ENCODE data around the gene EXTL2.
"Not testable (repeated sequence)": the region's sequence is repeated elsewhere in the genome, so short reads cannot be mapped to it uniquely, and the experiment has no call there.

Gene EXTL2

GRCh38 chr1:100851726-100852125 lies 42.9 kb downstream of the EXTL2 start:
- Mint-ChIP-seq H3K27ac (no peak overlapping the region), H3K9me3 (no peaks in the 10 kb centered on the region), H3K27me3 (peaks cover 20% of the 10 kb centered on the region), H3K4me3 (no peak overlapping the region), H3K4me1 (no peaks in the 10 kb centered on the region)
- no peak for ATAC-seq
- DNase-seq: no peak

- peaks cover 31% of the 10 kb centered on the region for H3K27me3 Mint-ChIP-seq
- H3K4me3 Mint-ChIP-seq: no peak overlapping the region
- no peaks in the 10 kb centered on the region for H3K4me1 Mint-ChIP-seq
- peaks cover 0 to 4% of the 10 kb centered on the region in 2 donors for H3K9me3 Mint-ChIP-seq
- no peak overlapping the region for H3K27ac Mint-ChIP-seq
- DNase-seq (no peak), ATAC-seq (no peak)
These were observed 47.1 kb downstream of the EXTL2 start for GRCh38 chr1:100847361-100848082.

GRCh38 chr1:100843160-100843559 lies 51.5 kb downstream of the EXTL2 start:
- ATAC-seq, DNase-seq, H3K27ac Mint-ChIP-seq, H3K4me3 Mint-ChIP-seq, H3K4me1 Mint-ChIP-seq: not testable (repeated sequence)
- Mint-ChIP-seq H3K9me3 (peaks cover 0 to 13% of the 10 kb centered on the region in 2 donors), H3K27me3 (peaks cover 19% of the 10 kb centered on the region)

- H3K9me3 Mint-ChIP-seq: peaks cover 0 to 2% of the 10 kb centered on the region in 2 donors
- DNase-seq (no peak), ATAC-seq (no peak)
- H3K27me3 Mint-ChIP-seq: no peaks in the 10 kb centered on the region
- no peak overlapping the region for H3K27ac Mint-ChIP-seq
- H3K4me1 Mint-ChIP-seq: no peaks in the 10 kb centered on the region
- no peak overlapping the region for H3K4me3 Mint-ChIP-seq
These were observed 58.5 kb downstream of the EXTL2 start for GRCh38 chr1:100835866-100836842.

GRCh38 chr1:100834777-100835660 lies 59.6 kb downstream of the EXTL2 start:
- Mint-ChIP-seq H3K27me3 (no peaks in the 10 kb centered on the region), H3K27ac (no peak overlapping the region), H3K4me1 (no peaks in the 10 kb centered on the region), H3K4me3 (no peak overlapping the region), H3K9me3 (no peaks in the 10 kb centered on the region)
- DNase-seq (no peak), ATAC-seq (peak; percentile 62)

GRCh38 chr1:100832694-100833428 lies 61.8 kb downstream of the EXTL2 start:
- DNase-seq: no peak
- Mint-ChIP-seq H3K27me3 (peaks cover 12% of the 10 kb centered on the region), H3K27ac (no peak overlapping the region), H3K9me3 (peaks cover 0 to 6% of the 10 kb centered on the region in 2 donors), H3K4me1 (no peaks in the 10 kb centered on the region), H3K4me3 (no peak overlapping the region)
- ATAC-seq: no peak

- Mint-ChIP-seq H3K27me3 (peaks cover 12% of the 10 kb centered on the region), H3K9me3 (peaks cover 5 to 34% of the 10 kb centered on the region in 2 donors)
- H3K27ac Mint-ChIP-seq, H3K4me3 Mint-ChIP-seq, DNase-seq, H3K4me1 Mint-ChIP-seq, ATAC-seq: not testable (repeated sequence)
These were observed 69.0 kb downstream of the EXTL2 start for GRCh38 chr1:100825666-100826065.
